ENCODE results near the gene ALKBH1.
"Not testable (repeated sequence)": the region's sequence is repeated elsewhere in the genome, so short reads cannot be mapped to it uniquely, and the experiment has no call there.

ALKBH1 gene

GRCh38 chr14:77707724-77708408 is at the start of gene ALKBH1, which contains the start of gene SLIRP:
TSS of gene ALKBH1 (minus strand) at chr14:77708023. CDS start at chr14:77708004, 19 bp downstream.
TSS of gene SLIRP (plus strand) at chr14:77708103. CDS start at chr14:77708112, 9 bp downstream.
- TF ChIP-seq EZH2phosphoT487 (conservative IDR thresholded peaks at IDR 0.05; ENCODE audit: low read length) (no peak), CTCF (IDR thresholded peaks at IDR 0.05; ENCODE audit: insufficient read depth, low read length, poor library complexity, severe bottlenecking) (no peak)
- H3K36me3 ChIP-seq (ENCODE audit: low read length), result peaks cover 15% of the 10 kb centered on the region

GRCh38 chr14:77752799-77753516 is 45.1 kb upstream of the ALKBH1 start:
- peaks cover 7% of the 10 kb centered on the region; the same call in 1 of the 2 replicates for H4K20me1 ChIP-seq (ENCODE audit: low read depth, low read length)
- H3K9me3 ChIP-seq (ENCODE audit: insufficient read depth, low read length), result no peaks in the 10 kb centered on the region
- H3K9ac ChIP-seq (ENCODE audit: low read length), result no peak overlapping the region
- no peak overlapping the region for H3K27ac ChIP-seq (ENCODE audit: low read depth, low read length)
- no peaks in the 10 kb centered on the region for H3K27me3 ChIP-seq (ENCODE audit: low read length)
- TF ChIP-seq CTCF (IDR thresholded peaks at IDR 0.05; ENCODE audit: insufficient read depth, low read length, poor library complexity, severe bottlenecking) (no peak), EZH2phosphoT487 (conservative IDR thresholded peaks at IDR 0.05; ENCODE audit: low read length) (no peak)
- peaks cover 41% of the 10 kb centered on the region; the same call in 1 of the 2 replicates for H3K36me3 ChIP-seq (ENCODE audit: low read length)
- H3K9me2 ChIP-seq (replicated peaks; ENCODE audit: insufficient read depth, low read length), result no peaks in the 10 kb centered on the region
- H3K4me2 ChIP-seq (ENCODE audit: low read depth, low read length, poor library complexity, severe bottlenecking), result no peak overlapping the region
- no peak overlapping the region for H3K4me3 ChIP-seq (ENCODE audit: insufficient read depth, low read length, poor library complexity, severe bottlenecking)
- H2AFZ ChIP-seq (ENCODE audit: low read depth, low read length, severe bottlenecking), result no peak overlapping the region
- no peaks in the 10 kb centered on the region for H3F3A ChIP-seq (ENCODE audit: insufficient read depth)
- H3K79me2 ChIP-seq (ENCODE audit: insufficient read depth, low read length), result peaks cover 43% of the 10 kb centered on the region

More at GRCh38 chr14:77707724-77708408, at the start of gene ALKBH1, which contains the start of gene SLIRP:
- H3K27me3 ChIP-seq (ENCODE audit: low read length), result no peaks in the 10 kb centered on the region
- peak within 1 kb of the TSS; percentile 85 for H3K9ac ChIP-seq (ENCODE audit: low read length)
- H3K4me2 ChIP-seq (ENCODE audit: low read depth, low read length, poor library complexity, severe bottlenecking), result peak within 1 kb of the TSS; percentile 73
- peaks cover 70% of the 10 kb centered on the region for H3K79me2 ChIP-seq (ENCODE audit: insufficient read depth, low read length)
- no peaks in the 10 kb centered on the region for H3K9me2 ChIP-seq (replicated peaks; ENCODE audit: insufficient read depth, low read length)
- peaks cover 10% of the 10 kb centered on the region for H4K20me1 ChIP-seq (ENCODE audit: low read depth, low read length)
- peak within 1 kb of the TSS; percentile 97 for H3K4me3 ChIP-seq (ENCODE audit: insufficient read depth, low read length, poor library complexity, severe bottlenecking)
- peak within 1 kb of the TSS; percentile 70 for H2AFZ ChIP-seq (ENCODE audit: low read depth, low read length, severe bottlenecking)
- peak within 1 kb of the TSS; percentile 17 for H3K27ac ChIP-seq (ENCODE audit: low read depth, low read length)
- H3K9me3 ChIP-seq (ENCODE audit: insufficient read depth, low read length), result no peaks in the 10 kb centered on the region
- H3F3A ChIP-seq (ENCODE audit: insufficient read depth), result no peaks in the 10 kb centered on the region

GRCh38 chr14:77752266-77752665 is 44.4 kb upstream of the ALKBH1 start:
- Histone ChIP-seq H3K4me3 (ENCODE audit: insufficient read depth, low read length, poor library complexity, severe bottlenecking) (no peak overlapping the region), H3K27ac (ENCODE audit: low read depth, low read length) (no peak overlapping the region), H3K27me3 (ENCODE audit: low read length) (no peaks in the 10 kb centered on the region), H2AFZ (ENCODE audit: low read depth, low read length, severe bottlenecking) (no peak overlapping the region), H3K36me3 (ENCODE audit: low read length) (peaks cover 41% of the 10 kb centered on the region; the same call in 1 of the 2 replicates), H3K4me2 (ENCODE audit: low read depth, low read length, poor library complexity, severe bottlenecking) (no peak overlapping the region), H3K9me2 (replicated peaks; ENCODE audit: insufficient read depth, low read length) (no peaks in the 10 kb centered on the region), H4K20me1 (ENCODE audit: low read depth, low read length) (peaks cover 7% of the 10 kb centered on the region; the same call in 1 of the 2 replicates), H3K9ac (ENCODE audit: low read length) (no peak overlapping the region), H3K9me3 (ENCODE audit: insufficient read depth, low read length) (no peaks in the 10 kb centered on the region), H3K79me2 (ENCODE audit: insufficient read depth, low read length) (peaks cover 36% of the 10 kb centered on the region), H3F3A (ENCODE audit: insufficient read depth) (no peaks in the 10 kb centered on the region)
- TF ChIP-seq EZH2phosphoT487 (conservative IDR thresholded peaks at IDR 0.05; ENCODE audit: low read length) (no peak), CTCF (IDR thresholded peaks at IDR 0.05; ENCODE audit: insufficient read depth, low read length, poor library complexity, severe bottlenecking) (no peak)

GRCh38 chr14:77747425-77747824 is 39.6 kb upstream of the ALKBH1 start:
- H3K27ac ChIP-seq (ENCODE audit: low read depth, low read length); H3K9me2 ChIP-seq (replicated peaks; ENCODE audit: insufficient read depth, low read length); H3K27me3 ChIP-seq (ENCODE audit: low read length); H3F3A ChIP-seq (ENCODE audit: insufficient read depth); H4K20me1 ChIP-seq (ENCODE audit: low read depth, low read length); H3K4me3 ChIP-seq (ENCODE audit: insufficient read depth, low read length, poor library complexity, severe bottlenecking); H2AFZ ChIP-seq (ENCODE audit: low read depth, low read length, severe bottlenecking); H3K9ac ChIP-seq (ENCODE audit: low read length); H3K9me3 ChIP-seq (ENCODE audit: insufficient read depth, low read length); H3K4me2 ChIP-seq (ENCODE audit: low read depth, low read length, poor library complexity, severe bottlenecking): not testable (repeated sequence)
- Histone ChIP-seq H3K79me2 (ENCODE audit: insufficient read depth, low read length) (peaks cover 20% of the 10 kb centered on the region), H3K36me3 (ENCODE audit: low read length) (peaks cover 49% of the 10 kb centered on the region; the same call in 1 of the 2 replicates)

Measured in SU-DHL-6 (cell line).